ENCODE data around the gene AKAP6. TPM values are rescaled to one million over a fixed set of nuclear protein-coding genes. Genes with fewer than 3 reads are reported as not detected.

Gene AKAP6
- total and polyA plus RNA-seq, 4 donors: 0.42 to 3.2 (median 1.7) TPM

DNA sequence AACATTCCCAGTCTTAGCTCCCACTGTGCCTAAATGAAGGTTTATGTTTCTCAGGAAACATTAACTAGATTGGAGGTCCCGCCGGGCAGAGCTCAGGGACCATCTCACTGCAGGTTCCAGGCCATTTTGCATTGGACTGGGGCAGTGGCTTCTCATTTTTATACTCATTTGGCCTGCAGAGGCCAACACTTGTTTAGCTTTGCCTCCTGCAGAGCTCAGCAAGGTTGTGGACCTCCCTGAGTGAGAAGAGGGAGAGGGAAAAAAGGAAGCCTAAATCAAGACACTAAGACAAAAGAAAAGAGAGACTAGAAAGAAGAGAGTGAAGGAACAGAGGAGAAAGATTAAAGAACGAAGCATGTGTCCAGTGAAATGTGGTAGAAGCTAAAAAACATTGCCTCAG is 280.3 kb downstream of the AKAP6 start:
- DNase-seq (ENCODE audit: low spot score): no peak
- H3K4me1 ChIP-seq (ENCODE audit: control insufficient read depth in 4 of 4, insufficient read depth in 4 of 4, low read length in 3 of 4): no peaks in the 10 kb centered on the region
- no peaks in the 10 kb centered on the region for H3K27me3 ChIP-seq (ENCODE audit: control insufficient read depth in 4 of 4, insufficient read depth in 4 of 4, low read length in 3 of 4)
- H3K4me3 ChIP-seq (ENCODE audit: low read depth in 1 of 3, low read length in 3 of 3): no peak overlapping the region
- no peak overlapping the region for H3K9ac ChIP-seq (ENCODE audit: low read depth in 1 of 2, low read length in 2 of 2)
- no peak for TF ChIP-seq NR2F2 (IDR thresholded peaks at IDR 0.05)
- TF ChIP-seq, protein P1, sequence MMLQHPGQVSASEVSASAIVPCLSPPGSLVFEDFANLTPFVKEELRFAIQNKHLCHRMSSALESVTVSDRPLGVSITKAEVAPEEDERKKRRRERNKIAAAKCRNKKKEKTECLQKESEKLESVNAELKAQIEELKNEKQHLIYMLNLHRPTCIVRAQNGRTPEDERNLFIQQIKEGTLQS (IDR thresholded peaks at IDR 0.05): no peak
- TF ChIP-seq, protein P2, sequence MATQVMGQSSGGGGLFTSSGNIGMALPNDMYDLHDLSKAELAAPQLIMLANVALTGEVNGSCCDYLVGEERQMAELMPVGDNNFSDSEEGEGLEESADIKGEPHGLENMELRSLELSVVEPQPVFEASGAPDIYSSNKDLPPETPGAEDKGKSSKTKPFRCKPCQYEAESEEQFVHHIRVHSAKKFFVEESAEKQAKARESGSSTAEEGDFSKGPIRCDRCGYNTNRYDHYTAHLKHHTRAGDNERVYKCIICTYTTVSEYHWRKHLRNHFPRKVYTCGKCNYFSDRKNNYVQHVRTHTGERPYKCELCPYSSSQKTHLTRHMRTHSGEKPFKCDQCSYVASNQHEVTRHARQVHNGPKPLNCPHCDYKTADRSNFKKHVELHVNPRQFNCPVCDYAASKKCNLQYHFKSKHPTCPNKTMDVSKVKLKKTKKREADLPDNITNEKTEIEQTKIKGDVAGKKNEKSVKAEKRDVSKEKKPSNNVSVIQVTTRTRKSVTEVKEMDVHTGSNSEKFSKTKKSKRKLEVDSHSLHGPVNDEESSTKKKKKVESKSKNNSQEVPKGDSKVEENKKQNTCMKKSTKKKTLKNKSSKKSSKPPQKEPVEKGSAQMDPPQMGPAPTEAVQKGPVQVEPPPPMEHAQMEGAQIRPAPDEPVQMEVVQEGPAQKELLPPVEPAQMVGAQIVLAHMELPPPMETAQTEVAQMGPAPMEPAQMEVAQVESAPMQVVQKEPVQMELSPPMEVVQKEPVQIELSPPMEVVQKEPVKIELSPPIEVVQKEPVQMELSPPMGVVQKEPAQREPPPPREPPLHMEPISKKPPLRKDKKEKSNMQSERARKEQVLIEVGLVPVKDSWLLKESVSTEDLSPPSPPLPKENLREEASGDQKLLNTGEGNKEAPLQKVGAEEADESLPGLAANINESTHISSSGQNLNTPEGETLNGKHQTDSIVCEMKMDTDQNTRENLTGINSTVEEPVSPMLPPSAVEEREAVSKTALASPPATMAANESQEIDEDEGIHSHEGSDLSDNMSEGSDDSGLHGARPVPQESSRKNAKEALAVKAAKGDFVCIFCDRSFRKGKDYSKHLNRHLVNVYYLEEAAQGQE (IDR thresholded peaks at IDR 0.05): no peak
- 95% methylated on average over 3 of the region's 3 CpGs for WGBS
- no peak overlapping the region for H3K27ac ChIP-seq (ENCODE audit: low read depth in 1 of 2, low read length in 2 of 2)
- no peaks in the 10 kb centered on the region for H3K9me3 ChIP-seq (ENCODE audit: control insufficient read depth in 4 of 4, low read length in 3 of 4)
- no peaks in the 10 kb centered on the region for H3K36me3 ChIP-seq (ENCODE audit: control insufficient read depth in 4 of 4, insufficient read depth in 3 of 4, low read depth in 1 of 4, low read length in 3 of 4)

DNA sequence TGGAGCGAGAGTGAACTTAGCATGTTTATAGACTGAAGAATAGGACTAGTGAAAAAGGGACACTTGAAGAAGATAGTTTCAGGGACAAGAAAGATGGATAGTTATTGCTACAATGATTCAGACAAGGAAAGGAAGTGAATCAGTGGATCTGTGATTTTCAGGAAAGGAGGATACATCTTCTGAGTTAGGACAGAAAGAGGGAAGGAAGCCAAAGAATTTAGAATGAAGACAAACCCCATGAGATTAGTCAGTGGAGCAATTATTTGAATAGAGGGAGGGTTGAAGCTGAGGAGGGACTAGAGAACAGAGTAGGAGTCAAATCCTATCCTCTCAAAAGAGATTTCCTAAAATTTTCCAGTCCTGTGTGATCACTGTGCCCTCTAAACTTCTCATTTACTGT is 282.7 kb downstream of the AKAP6 start:
- DNase-seq (ENCODE audit: low spot score): no peak
- Histone ChIP-seq H3K4me1 (ENCODE audit: control insufficient read depth in 4 of 4, insufficient read depth in 4 of 4, low read length in 3 of 4) (no peaks in the 10 kb centered on the region), H3K4me3 (ENCODE audit: low read depth in 1 of 3, low read length in 3 of 3) (no peak overlapping the region), H3K27me3 (ENCODE audit: control insufficient read depth in 4 of 4, insufficient read depth in 4 of 4, low read length in 3 of 4) (no peaks in the 10 kb centered on the region), H3K9me3 (ENCODE audit: control insufficient read depth in 4 of 4, low read length in 3 of 4) (no peaks in the 10 kb centered on the region), H3K9ac (ENCODE audit: low read depth in 1 of 2, low read length in 2 of 2) (no peak overlapping the region), H3K27ac (ENCODE audit: low read depth in 1 of 2, low read length in 2 of 2) (no peak overlapping the region), H3K36me3 (ENCODE audit: control insufficient read depth in 4 of 4, insufficient read depth in 3 of 4, low read depth in 1 of 4, low read length in 3 of 4) (no peaks in the 10 kb centered on the region)
- TF ChIP-seq, protein P1 (IDR thresholded peaks at IDR 0.05): no peak
- TF ChIP-seq, protein P3, sequence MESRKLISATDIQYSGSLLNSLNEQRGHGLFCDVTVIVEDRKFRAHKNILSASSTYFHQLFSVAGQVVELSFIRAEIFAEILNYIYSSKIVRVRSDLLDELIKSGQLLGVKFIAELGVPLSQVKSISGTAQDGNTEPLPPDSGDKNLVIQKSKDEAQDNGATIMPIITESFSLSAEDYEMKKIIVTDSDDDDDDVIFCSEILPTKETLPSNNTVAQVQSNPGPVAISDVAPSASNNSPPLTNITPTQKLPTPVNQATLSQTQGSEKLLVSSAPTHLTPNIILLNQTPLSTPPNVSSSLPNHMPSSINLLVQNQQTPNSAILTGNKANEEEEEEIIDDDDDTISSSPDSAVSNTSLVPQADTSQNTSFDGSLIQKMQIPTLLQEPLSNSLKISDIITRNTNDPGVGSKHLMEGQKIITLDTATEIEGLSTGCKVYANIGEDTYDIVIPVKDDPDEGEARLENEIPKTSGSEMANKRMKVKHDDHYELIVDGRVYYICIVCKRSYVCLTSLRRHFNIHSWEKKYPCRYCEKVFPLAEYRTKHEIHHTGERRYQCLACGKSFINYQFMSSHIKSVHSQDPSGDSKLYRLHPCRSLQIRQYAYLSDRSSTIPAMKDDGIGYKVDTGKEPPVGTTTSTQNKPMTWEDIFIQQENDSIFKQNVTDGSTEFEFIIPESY (IDR thresholded peaks at IDR 0.05): no peak
- 92% methylated on average over 1 of the region's 1 CpG for WGBS

DNA sequence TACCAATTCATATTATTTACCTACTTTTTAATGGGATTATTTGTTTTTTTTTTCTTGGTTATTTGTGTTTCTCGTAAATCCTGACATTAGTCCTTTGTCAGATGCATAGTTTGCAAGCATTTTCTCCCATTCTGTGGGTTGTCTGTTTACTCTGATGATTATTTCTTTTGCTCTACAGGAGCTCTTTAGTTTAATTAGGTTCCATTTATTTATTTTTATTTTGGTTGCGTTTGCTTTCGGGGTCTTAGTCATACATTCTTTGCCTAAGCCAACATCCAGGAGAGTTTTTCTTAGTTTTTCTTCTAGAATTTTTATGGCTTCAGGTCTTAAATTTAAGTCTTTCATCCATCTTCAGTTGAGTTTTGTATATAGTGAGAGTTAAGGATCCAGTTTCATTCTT is 289.9 kb downstream of the AKAP6 start:
- TF ChIP-seq, protein P1 (IDR thresholded peaks at IDR 0.05): no peak
- TF ChIP-seq RAD21 (IDR thresholded peaks at IDR 0.05): no peak
- TF ChIP-seq, protein P4, sequence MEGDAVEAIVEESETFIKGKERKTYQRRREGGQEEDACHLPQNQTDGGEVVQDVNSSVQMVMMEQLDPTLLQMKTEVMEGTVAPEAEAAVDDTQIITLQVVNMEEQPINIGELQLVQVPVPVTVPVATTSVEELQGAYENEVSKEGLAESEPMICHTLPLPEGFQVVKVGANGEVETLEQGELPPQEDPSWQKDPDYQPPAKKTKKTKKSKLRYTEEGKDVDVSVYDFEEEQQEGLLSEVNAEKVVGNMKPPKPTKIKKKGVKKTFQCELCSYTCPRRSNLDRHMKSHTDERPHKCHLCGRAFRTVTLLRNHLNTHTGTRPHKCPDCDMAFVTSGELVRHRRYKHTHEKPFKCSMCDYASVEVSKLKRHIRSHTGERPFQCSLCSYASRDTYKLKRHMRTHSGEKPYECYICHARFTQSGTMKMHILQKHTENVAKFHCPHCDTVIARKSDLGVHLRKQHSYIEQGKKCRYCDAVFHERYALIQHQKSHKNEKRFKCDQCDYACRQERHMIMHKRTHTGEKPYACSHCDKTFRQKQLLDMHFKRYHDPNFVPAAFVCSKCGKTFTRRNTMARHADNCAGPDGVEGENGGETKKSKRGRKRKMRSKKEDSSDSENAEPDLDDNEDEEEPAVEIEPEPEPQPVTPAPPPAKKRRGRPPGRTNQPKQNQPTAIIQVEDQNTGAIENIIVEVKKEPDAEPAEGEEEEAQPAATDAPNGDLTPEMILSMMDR (IDR thresholded peaks at IDR 0.05; ENCODE audit: low read depth, low read length, missing input control): no peak
- TF ChIP-seq NR2F2 (IDR thresholded peaks at IDR 0.05): no peak
- no peak for TF ChIP-seq RXRA (IDR thresholded peaks at IDR 0.05)
- TF ChIP-seq FOXA2 (IDR thresholded peaks at IDR 0.05): no peak
- TF ChIP-seq, protein P2 (IDR thresholded peaks at IDR 0.05): no peak
- TF ChIP-seq, protein P3 (IDR thresholded peaks at IDR 0.05): no peak
- TF ChIP-seq EGR1 (IDR thresholded peaks at IDR 0.05; ENCODE audit: low read depth in 2 of 2): no peak
- TF ChIP-seq, protein P5, sequence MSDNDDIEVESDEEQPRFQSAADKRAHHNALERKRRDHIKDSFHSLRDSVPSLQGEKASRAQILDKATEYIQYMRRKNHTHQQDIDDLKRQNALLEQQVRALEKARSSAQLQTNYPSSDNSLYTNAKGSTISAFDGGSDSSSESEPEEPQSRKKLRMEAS (IDR thresholded peaks at IDR 0.05): no peak
- DNase-seq (ENCODE audit: low spot score): no peak
- no peaks in the 10 kb centered on the region for H3K36me3 ChIP-seq (ENCODE audit: control insufficient read depth in 4 of 4, insufficient read depth in 3 of 4, low read depth in 1 of 4, low read length in 3 of 4)
- H3K27ac ChIP-seq (ENCODE audit: low read depth in 1 of 2, low read length in 2 of 2): no peak overlapping the region
- no peaks in the 10 kb centered on the region for H3K9me3 ChIP-seq (ENCODE audit: control insufficient read depth in 4 of 4, low read length in 3 of 4)
- H3K4me1 ChIP-seq (ENCODE audit: control insufficient read depth in 4 of 4, insufficient read depth in 4 of 4, low read length in 3 of 4): peaks cover 0 to 4% (median 1%) of the 10 kb centered on the region in 4 donors
- no peak overlapping the region for H3K9ac ChIP-seq (ENCODE audit: low read depth in 1 of 2, low read length in 2 of 2)
- H3K27me3 ChIP-seq (ENCODE audit: control insufficient read depth in 4 of 4, insufficient read depth in 4 of 4, low read length in 3 of 4): no peaks in the 10 kb centered on the region
- 95% methylated on average over 3 of the region's 3 CpGs for WGBS
- no peak overlapping the region for H3K4me3 ChIP-seq (ENCODE audit: low read depth in 1 of 3, low read length in 3 of 3)
